NCI-H524 (cell line): ENCODE data around the gene FGFBP1.

Experiments used
- DNase-seq, 2 experiments: peaks; one replicate each; lab custom pipeline; 2025; lab: John Stamatoyannopoulos, UW

The FGFBP1 gene

DNA sequence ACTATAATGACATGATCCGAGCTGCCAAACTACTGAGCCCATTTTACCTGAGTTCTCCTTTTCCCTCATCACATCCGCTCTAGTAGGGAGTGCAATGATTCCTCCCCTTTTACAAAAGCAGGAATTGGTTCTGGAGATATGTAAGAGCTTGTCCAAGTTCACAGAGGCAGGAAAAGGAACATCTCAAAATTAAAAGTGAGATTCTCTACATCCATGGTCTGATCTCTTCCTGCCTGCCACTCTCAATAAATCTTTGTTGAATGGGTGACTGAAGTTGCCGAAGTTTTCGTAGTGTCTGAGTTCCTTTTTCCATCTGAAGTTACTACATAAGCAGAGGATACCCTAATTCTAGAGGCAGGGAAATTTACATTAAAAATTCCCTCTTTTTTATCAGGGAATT, at the start of gene FGFBP1:
TSS of gene FGFBP1 (minus strand) at position 101 of the 400 bp plus-strand sequence. CDS start 2,108 bp downstream, outside the sequence.
- DNase-seq = no peak

DNA sequence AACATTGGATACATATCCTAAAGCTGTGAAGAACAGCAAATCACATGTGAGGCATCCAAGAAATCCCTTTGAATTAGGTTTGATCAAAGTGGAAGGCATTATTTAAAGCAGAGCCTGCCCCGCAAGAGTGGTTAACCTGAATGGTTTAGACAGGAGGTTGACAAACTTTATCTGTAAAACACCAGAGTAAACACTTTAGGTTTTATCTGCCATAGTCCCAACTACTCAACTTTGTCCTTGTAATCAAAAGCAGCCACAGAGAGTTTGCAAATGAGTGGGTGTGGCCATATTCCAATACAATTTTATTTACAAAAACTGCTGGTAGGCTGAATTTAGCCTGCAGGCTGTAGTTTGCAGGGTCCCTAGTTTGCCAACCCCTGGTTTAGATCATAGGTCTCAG, 49.7 kb upstream of the FGFBP1 start:
- DNase-seq = no peak

- DNase-seq = no peak
Observed at GRCh38 chr4:15986907-15987306, 48.4 kb upstream of the FGFBP1 start.

DNA sequence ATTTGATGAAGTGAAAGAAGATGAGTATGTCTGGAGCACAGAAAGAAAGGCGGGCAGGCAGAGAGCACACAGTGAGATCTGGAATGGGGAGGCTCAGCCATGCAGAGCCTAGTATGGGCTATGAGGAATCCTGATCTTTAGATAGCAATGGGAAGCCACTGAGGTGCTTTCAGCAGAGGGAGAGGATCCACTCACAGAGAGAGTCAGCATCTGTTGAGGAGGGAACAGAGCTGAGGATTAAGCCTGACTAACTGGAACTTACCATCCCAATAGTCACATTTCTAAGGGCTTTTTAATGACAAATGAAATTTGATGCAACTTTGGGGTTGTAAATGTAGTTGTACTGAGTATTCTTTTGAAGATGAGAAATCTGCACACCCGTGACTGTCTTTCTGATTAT, 45.1 kb upstream of the FGFBP1 start:
- DNase-seq = peak in 1 of 2 experiments; percentile 39

GRCh38 chr4:15982842-15983524, 44.4 kb upstream of the FGFBP1 start:
- DNase-seq = no peak

GRCh38 chr4:15976456-15977447, 38.2 kb upstream of the FGFBP1 start:
- DNase-seq = peak in 1 of 2 experiments; percentile 16

DNA sequence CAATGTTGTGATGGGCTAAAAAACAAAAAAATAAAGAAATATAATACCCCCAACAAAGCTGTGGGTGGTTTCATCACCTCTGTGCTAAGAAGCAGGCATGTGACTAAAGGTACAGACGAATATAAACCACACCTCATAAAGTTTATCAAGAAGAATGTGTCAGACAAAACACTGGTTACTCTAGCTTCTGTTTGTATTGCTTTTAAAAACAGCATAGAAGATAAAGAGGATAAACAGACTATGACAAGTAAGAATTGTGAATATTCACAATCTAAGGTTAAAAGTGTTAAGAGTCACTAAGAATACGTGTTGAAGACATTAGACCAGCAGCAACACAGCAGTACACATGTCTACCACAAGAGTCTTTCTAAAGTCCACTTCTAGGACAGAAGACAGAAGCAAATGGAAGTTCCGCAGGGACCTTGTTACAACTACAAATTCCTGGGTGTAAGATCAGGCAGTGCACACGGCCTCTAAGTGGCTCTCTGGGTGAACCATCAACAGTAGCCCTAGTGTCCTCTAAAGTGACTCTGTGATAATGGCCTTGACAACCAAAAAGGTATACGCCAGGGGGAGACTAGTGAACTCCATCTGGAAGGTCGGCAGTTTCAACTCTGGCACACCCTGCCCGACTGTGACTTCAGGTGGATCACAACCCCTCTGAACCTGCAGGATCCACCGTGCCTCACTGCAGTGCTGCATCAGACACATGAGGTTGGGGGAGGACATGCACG, 32.7 kb upstream of the FGFBP1 start:
- no peak for DNase-seq

DNA sequence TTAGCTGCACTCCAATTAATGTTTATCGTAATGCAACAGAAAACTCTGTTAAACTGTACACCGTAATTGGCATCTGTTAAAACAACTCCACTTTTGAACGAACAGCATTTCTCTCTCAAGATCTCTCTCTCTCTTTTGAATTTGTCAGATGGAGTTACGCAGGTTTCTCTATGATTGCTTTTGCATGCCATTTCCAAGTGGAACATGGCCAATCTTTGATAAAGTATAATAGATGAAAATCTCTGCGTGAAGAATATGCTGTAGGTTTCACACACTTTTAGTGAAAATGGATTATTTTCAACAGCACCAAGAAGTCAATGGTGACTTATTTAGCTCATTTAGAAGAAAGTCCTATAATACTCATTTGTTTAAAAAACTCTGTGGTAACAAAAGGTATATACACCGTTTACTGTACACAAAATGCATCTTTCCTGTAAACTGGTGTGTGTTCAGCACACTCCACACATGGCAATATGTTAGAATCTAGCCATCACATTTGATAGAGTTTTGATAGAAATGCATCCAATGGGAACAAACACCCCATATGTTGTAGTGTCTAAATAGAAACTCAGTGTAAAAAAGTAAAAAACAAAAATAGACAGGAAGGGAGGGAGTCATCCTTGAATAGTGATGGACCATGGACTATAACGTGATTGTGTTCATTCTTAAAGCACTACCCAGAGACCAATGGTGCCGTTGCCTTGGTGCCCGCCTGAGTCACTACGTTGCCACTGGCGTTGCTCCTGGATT, 30.2 kb upstream of the FGFBP1 start:
- DNase-seq = peak in 1 of 2 experiments; percentile 29

- no peak for DNase-seq
Observed at GRCh38 chr4:15965325-15965724, 26.8 kb upstream of the FGFBP1 start.

- DNase-seq = peak in 1 of 2 experiments; percentile 7
Observed at GRCh38 chr4:15964159-15964558, 25.6 kb upstream of the FGFBP1 start.

DNA sequence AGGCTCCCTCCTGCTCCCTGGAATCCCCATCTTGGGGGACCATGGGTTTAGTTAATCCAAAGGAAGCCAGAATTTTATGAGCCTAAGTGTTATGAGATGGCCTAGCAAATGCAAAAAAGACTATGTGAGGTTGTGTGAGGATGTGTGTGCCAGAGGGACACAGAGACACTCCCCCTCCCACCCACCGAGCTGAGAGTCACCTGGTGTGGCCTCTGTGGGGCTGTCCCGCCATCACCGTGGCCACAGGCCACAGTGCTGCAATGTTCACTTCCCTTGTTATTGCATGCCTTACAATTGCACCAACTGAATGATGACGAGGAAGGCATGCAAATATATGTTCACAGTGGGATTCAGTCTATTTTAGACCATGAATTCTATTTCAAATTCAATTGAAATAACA, 25.0 kb upstream of the FGFBP1 start:
- no peak for DNase-seq

DNA sequence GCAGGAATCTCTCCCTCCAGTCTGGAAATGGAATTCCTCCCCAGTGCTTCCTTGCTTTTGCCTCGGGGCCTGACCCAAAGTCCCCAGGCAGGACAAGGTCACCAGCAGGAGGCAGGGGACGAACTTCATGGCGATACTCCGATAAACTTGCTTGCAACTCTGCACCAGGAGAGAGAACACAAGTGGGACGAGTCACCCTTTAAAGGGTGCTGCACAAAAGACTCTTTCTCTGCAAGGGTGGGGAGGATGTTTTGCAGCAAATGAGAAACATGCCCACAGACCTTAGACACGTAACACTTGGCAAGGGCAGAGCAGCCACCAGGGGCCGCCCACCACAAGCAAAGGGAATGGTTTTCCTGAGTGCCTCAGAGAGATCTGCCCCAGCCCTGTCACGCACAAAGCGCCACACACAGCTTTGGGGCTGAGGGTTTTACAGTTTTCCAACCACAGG, 24.5 kb upstream of the FGFBP1 start, which contains the start of gene FGFBP2:
TSS of gene FGFBP2 (minus strand) at position 175 of the 451 bp plus-strand sequence. CDS start at position 129, 46 bp downstream.
- peak in 1 of 2 experiments; percentile 39 for DNase-seq

DNA sequence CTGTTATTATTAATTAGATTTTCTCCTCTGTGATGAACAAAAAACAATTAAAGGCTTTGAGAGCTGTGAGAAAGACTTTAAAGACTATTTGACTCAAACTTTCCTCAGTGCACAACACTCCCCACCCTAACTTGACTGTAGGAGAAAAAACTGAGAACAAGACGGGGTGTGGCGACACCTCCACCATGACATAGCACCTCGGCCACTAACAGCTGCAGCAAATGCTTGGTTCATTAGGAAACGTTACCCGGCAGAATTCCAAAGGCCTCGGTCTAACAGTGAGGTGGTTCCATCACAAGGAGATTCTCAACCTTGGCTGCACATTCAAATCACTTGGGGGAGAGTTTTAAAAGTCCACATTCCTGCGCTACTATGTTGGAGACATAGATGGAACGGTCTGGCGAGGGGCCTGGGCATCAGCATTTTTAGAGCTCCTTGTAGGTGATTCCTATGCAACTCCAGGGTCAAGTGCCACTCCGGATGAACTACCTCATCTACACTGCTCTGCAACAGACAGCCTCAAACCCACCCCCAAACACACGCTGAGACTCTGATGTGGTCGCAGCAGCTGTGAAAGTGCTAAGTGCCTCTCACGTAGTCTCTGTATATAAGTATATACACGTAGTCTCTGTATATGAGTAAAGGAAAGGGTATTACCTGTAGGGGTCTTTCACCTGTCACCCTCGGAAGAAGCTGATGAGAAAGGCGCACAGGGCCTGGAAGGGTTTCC, 23.4 kb upstream of the FGFBP1 start:
- DNase-seq = no peak

- no peak for DNase-seq
Observed at GRCh38 chr4:15958562-15958961, 20.0 kb upstream of the FGFBP1 start.

DNA sequence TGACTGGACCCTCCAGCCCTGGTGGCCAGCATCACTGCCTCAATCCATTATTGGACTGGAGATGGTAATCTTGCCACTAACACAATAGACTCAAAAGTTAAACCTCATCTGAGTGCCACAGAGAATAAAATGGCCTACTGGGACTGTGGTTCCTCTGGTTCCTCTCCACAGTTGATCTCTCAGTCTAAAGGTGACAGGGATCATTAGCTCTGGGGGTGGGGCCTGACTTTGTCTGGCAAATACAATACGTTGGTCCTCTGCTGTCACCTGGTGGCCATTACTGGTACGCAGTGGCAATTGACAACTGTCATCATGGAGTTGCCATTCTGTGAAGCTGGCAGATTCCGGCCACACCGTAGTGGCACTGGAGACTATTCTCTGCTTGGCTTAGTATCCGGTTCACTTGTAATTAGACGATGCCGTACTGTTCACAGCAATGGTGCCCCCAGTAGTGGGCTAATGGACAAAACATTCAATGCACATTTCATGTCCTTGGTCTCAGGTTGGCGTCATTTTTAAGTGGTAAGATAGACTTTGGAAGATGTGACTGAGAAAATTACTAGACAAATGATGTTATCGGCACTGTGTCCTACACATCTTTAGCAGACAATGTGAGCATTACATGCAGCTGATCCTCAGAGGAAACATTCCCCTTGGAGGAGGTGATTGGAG, 17.8 kb upstream of the FGFBP1 start:
- DNase-seq = peak; percentile 72 to 78

- DNase-seq = no peak
Observed at GRCh38 chr4:15955670-15956069, 17.1 kb upstream of the FGFBP1 start.

DNA sequence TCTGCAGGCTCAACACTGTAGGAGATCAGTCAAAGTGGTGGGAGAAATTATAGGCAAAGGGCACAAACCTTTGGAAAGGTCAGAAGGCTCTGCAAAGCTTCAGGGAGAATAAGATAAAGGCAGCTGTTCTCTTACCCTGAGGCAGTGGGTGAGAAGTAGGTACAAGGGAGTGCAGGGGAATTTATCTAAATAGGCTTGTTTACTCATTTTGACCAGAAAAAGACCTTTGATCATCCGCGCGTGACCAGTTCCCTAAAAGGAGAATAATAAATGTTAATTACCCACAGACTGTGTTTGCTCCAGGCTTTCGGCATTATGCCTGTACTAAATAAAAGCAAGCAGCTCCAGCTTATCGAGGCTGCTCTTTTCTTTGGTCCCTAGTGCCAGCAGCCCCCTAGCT, 15.1 kb upstream of the FGFBP1 start:
- DNase-seq = no peak

DNA sequence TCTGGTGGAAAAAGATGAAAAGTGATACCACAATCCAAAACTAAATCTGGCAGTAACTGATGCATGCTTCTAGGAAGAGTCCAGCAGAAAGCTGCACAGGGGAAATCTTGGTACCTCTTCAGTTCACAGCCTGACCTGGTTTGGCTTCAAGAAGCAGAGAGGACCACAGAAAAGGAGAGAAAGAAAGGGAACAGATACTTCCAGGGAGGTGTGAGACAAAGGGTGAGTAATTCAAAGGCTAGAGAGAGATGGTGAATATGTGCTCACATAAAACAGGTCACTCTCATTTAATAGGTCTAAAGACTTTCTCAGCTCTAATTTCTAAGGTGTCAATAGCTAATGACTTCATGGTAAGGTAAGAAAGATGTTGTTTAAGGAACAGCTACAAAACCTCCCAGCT, 13.2 kb upstream of the FGFBP1 start:
- no peak for DNase-seq

- DNase-seq = no peak
Observed at GRCh38 chr4:15948826-15949225, 10.3 kb upstream of the FGFBP1 start.

- DNase-seq = no peak
Observed at GRCh38 chr4:15947684-15948083, 9.1 kb upstream of the FGFBP1 start.
